Ovary (tissue), 3 donors: Measurements from ENCODE around the gene ACADS.
A peak's percentile ranks its signal among the peaks of the same experiment; 100 is the strongest.

ENCODE experiments used
- CTCF ChIP-seq, 3 donors: fragments of 450-650 bp in 2 of 3; fragments of 200-600 bp in 1 of 3; IDR thresholded peaks; one replicate each; pipeline versions ENCODE4 v1.5.1 to v1.8.0; 2016 to 2022; ENCODE audit warnings: antibody characterized with exemption in 3 of 3, mild to moderate bottlenecking in 1 of 3
- EP300 ChIP-seq: sonication (generic); formaldehyde crosslinking; IDR thresholded peaks from one replicate; pipeline ENCODE4 v1.6.1; 2017; ENCODE audit warnings: antibody characterized with exemption
- donor health status: DM: no; HTN: no; CAD: no.

GRCh38 chr12:120686690-120687577, 38.7 kb upstream of the ACADS start, which contains the start of gene MLEC:
- TF ChIP-seq EP300 (no peak), CTCF (IDR thresholded peaks at IDR 0.05) (peak in 1 of 3 donors; percentile 21)
